RPMI8226 (cell line): ENCODE data around the gene MARCHF2.

Experiments
- DNase-seq: peaks from one replicate; pipeline ENCODE4 v3.0.0-alpha.2; 2015

MARCHF2 gene

GRCh38 chr19:8455018-8455417 is 41.9 kb downstream of the MARCHF2 start:
- DNase-seq, result no peak

GRCh38 chr19:8456064-8456463 is 43.0 kb downstream of the MARCHF2 start:
- no peak for DNase-seq

GRCh38 chr19:8457209-8457608 is 44.1 kb downstream of the MARCHF2 start:
- no peak for DNase-seq

DNA sequence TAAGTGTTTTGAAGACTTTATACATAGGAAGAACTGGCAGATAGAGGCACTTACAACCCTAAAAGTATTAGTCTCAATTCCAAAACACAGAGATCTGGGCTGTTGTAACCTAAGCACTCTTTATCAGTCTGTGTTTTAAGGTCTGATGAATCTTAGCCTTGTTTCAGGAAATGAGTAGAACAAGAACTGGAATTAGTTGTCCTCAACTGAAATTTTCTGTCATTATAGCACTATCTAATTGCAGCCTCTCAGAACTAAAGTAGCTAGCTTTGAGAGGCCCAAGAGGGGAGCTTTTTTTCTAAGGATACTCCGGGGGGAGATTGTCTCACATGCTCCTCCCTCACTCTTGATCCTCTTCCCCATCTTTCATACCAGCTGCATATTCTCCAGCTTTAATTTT is 44.7 kb downstream of the MARCHF2 start:
- DNase-seq, result no peak

- no peak for DNase-seq
Measured at GRCh38 chr19:8458380-8458779, 45.3 kb downstream of the MARCHF2 start.

GRCh38 chr19:8459095-8459494 is 46.0 kb downstream of the MARCHF2 start:
- DNase-seq, result no peak

GRCh38 chr19:8459520-8460270 is 46.6 kb downstream of the MARCHF2 start:
- DNase-seq, result no peak

DNA sequence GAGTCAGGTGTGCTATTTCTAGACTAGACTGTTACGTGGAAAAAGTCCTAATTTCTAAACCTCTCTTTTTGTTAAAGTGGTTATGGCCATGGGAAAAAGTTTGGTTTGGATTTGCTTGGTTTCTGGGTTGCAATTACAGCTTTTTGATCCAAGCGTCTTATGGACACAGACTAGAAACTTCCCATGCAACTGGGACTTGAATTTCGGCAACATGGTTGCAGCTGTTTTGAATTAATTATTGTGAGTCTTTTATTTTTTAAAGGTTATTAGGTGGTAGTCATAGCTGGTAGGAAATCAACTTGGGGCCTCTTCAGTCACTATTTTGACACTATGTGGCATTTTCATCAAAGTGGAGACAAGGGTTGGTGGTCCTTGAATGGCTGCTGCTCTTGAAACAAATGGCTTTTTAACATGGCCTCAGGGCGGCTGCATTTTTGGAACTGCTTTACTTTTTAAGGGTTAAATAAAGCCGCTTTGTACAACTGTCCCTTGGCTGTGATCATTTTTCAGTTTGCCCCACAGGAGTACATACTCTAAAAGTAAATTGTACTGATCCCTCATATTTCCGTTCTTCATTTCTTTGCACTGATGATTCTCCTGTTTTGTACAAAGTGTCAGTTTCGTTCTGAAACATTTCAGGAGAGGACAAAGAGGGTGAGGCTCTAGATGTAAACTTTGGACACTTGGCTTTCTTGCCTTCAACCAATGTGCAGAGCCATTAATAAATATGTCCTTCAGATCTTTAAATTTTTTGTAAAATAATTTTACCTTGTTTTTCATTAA is 47.6 kb downstream of the MARCHF2 start:
- DNase-seq, result no peak

DNA sequence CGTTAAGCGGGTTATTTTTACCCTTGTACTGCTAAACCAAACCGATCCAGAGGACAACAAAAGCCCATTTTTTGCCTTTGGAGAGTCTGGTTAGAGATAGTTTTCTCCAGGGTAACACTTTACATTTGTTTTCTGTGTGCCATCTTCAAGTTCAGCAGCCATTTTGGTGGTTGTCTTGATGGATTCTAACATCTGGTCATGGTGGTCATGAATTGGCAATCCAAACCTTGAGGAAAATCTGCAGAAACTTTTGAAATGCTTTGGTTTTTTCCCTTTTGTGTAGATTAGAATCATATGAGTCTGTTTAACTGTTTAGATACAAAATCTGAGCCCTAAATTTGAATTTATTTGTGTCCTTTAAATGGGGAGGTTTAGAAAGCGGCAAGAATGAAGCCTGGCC is 48.3 kb downstream of the MARCHF2 start:
- DNase-seq, result no peak

DNA sequence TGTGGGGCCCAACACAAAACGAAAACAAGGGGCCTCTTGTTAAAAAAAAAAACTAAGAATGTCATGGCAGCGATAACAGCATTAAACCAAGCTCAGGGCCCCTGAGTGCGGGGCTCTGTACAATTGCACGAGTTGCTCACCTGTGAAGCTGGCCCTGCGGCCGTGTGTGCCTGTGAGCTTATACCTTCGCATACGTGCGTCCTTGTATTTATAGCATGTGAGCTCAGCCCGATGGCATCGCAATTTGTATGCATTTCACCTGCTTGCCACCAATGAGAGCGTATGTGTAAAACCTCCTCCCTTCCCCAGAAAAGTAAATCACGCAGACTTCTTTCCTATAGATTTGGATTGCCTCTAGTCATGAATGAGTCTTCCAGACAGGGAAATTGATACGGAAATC is 48.8 kb downstream of the MARCHF2 start:
- DNase-seq, result no peak

DNA sequence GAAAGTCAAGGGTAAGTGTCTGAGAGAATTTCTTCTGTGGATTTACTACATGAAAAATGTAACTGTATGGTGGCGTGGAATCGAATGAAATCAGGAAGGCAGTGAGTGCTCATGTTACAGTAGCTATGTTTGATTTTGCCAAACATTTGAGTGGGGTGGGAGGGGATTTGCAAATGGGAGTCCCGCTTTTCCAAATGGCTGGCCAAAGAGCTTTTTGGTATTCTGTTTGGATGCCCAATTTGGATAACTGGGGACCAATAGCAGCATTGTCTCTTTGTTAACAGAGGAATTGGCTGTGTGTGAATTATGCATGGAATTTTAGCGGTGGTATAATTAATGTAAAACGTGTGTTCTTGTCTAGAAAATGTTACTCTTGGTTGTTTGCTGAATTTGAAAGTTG is 49.5 kb downstream of the MARCHF2 start:
- DNase-seq, result no peak

- DNase-seq, result no peak
Measured at GRCh38 chr19:8463365-8463764, 50.3 kb downstream of the MARCHF2 start.

- no peak for DNase-seq
Measured at GRCh38 chr19:8466018-8466417, 52.9 kb downstream of the MARCHF2 start.

GRCh38 chr19:8468124-8468523 is 55.0 kb downstream of the MARCHF2 start:
- no peak for DNase-seq

GRCh38 chr19:8468761-8469373 is 55.8 kb downstream of the MARCHF2 start:
- DNase-seq, result no peak

DNA sequence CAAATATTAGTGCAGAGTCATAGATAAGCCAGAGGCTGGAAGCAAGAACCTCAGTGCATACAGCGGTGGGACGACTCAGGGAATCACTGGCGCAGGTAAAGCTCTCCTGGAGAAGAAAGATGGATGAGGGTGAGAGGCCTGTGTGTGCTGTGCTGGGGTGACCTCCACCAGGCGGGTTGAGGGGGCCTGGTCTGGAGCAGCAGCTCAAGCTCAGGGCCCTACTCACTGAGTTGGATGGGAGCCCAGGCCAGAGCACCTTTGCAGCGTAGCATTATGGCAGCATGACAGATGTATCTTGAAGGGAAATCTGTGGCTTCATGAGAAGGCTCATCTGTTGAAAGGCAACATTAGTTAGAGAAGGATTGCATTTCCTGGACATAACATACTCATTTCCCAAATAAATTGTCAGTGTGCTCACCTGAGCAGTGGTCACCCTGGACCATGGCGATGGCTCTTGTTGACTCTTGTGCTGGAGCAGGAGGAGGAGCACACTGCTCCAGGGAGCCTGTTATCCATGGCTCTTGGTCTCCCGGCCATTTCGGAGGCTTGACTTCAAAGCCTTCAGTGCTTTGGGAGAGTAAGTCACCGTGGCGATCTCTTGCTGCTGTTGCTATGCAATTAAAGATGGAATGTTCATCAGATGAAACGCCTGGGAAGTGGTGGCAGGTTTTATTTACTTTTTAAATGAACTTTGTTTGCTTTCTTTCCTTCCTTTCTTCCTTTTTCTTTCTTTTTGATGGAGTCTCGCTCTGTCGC is 56.7 kb downstream of the MARCHF2 start:
- no peak for DNase-seq

GRCh38 chr19:8473648-8474476 is 60.8 kb downstream of the MARCHF2 start:
- peak; percentile 68 for DNase-seq

- no peak for DNase-seq
Measured at GRCh38 chr19:8475005-8475404, 61.9 kb downstream of the MARCHF2 start.

DNA sequence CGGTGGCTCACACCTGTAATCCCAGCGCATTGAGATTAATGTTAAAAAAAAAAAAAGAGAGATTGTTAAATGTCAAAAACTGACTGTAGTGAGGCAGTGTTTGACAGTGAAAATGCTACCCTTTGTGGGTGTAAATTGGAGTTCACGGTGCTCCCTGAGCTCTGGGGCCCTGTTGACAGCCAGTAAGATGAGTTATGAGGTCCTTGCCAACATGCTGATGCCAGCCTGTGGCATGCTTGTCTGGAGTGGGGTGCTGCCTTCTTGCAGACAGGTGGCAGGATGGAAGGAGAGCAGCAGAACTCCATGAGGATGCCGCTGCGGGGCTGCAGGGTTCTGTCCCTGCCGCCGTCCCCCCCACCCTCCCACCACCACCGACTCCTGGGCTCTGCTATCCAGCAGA is 63.4 kb downstream of the MARCHF2 start:
- DNase-seq, result no peak

GRCh38 chr19:8477889-8478288 is 64.8 kb downstream of the MARCHF2 start:
- no peak for DNase-seq

DNA sequence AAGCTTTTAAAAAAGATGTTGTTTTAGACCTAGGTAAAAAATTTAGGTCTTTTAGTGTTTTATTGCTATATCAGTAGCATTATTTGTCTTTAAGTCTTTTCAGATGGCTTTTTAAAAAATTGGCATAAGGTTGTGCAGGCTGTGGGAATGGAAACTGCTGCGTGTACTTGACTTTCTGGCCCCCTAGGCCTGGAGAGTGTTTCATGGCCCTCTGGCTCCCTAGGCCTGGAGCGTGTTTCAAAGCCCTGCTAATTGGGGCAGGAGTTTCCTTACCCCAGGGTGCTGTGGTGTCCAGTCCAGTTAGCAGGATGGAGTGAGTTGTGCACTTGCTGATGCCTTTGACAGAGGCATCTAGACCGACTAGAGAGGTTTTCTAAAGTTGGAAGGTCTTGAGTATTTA is 65.5 kb downstream of the MARCHF2 start:
- no peak for DNase-seq

GRCh38 chr19:8481201-8481600 is 68.1 kb downstream of the MARCHF2 start:
- no peak for DNase-seq
